PC-3 (cell line): ENCODE measurements around the gene FYTTD1. TPM values are rescaled to one million over a fixed set of nuclear protein-coding genes. Genes with fewer than 3 reads are reported as not detected.
"Not testable (repeated sequence)": the region's sequence is repeated elsewhere in the genome, so short reads cannot be mapped to it uniquely, and the experiment has no call there.

ENCODE experiments used
- ATAC-seq: fragments of 200-7000 bp; cut with Tn5 transposase; 2 replicates; pipeline ENCODE4 v1.9.1; 2020; ENCODE audit warnings: mild to moderate bottlenecking, moderate library complexity
- BruUV-seq: library from RNA; stranded (reverse); fragments of 400-500 nt; replicated peaks from 2 replicates; lab custom pipeline; 2021; lab: Mats Ljungman, UMichigan
- CTCF ChIA-PET: fragments of 300-600 bp; sonication (Branson Sonifier 250); formaldehyde crosslinking; loops from one replicate; lab custom pipeline; 2022; ENCODE audit warnings: antibody characterized with exemption; lab: Charles Lee
- POLR2A ChIA-PET: fragments of 300-600 bp; sonication (Branson Sonifier 250); formaldehyde crosslinking; loops from one replicate; lab custom pipeline; 2022; ENCODE audit warnings: antibody characterized with exemption; ENCODE audit not compliant: unreplicated experiment; lab: Charles Lee
- DNase-seq: peaks from one replicate; pipeline ENCODE4 v3.0.0-alpha.2; 2015
- H2AFZ ChIP-seq: fragments of 300-600 bp; sonication (generic); 2 replicates; pipeline ENCODE4 v1.6.0; 2016; ENCODE audit warnings: antibody characterized with exemption, low read length
- H3F3A ChIP-seq: fragments of 300-600 bp; sonication (generic); one replicate; pipeline ENCODE4 v1.6.0; 2017; ENCODE audit warnings: antibody characterized with exemption, low read length, control low read depth, mild to moderate bottlenecking; ENCODE audit not compliant: unreplicated experiment
- H3K27ac ChIP-seq: fragments of 300-600 bp; sonication (generic); 2 replicates; pipeline ENCODE4 v1.5.1; 2016; ENCODE audit warnings: mild to moderate bottlenecking, low read length
- H3K27me3 ChIP-seq: fragments of 300-600 bp; sonication (generic); 2 replicates; pipeline ENCODE4 v1.6.1; 2016; ENCODE audit warnings: low read length, mixed read lengths
- H3K36me3 ChIP-seq: fragments of 300-600 bp; sonication (generic); 2 replicates; pipeline ENCODE4 v1.6.1; 2016; ENCODE audit warnings: low read depth, mixed run types, low read length, mixed read lengths
- H3K4me1 ChIP-seq: fragments of 300-600 bp; sonication (generic); 2 replicates; pipeline ENCODE4 v1.5.1; 2016; ENCODE audit warnings: low read length; ENCODE audit not compliant: insufficient read depth
- H3K4me2 ChIP-seq: fragments of 300-600 bp; sonication (generic); 2 replicates; pipeline ENCODE4 v1.6.0; 2016; ENCODE audit warnings: low read length
- H3K4me3 ChIP-seq: fragments of 300-600 bp; sonication (generic); 2 replicates; pipeline ENCODE4 v1.5.1; 2016; ENCODE audit warnings: mild to moderate bottlenecking, low read length, mixed read lengths
- H3K79me2 ChIP-seq: fragments of 300-600 bp; sonication (generic); 2 replicates; pipeline ENCODE4 v1.6.1; 2017; ENCODE audit warnings: low read length, mixed read lengths
- H3K9ac ChIP-seq: fragments of 300-600 bp; sonication (generic); 2 replicates; pipeline ENCODE4 v1.6.0; 2016; ENCODE audit warnings: mild to moderate bottlenecking, low read length
- H3K9me2 ChIP-seq: fragments of 300-600 bp; sonication (generic); replicated peaks from 2 replicates; pipeline ENCODE4 v1.6.1; 2016; ENCODE audit warnings: mixed run types, low read length, mixed read lengths
- H3K9me3 ChIP-seq: fragments of 300-600 bp; sonication (generic); 2 replicates; pipeline ENCODE4 v1.6.1; 2016; ENCODE audit warnings: low read length, mixed read lengths
- H4K20me1 ChIP-seq: fragments of 300-600 bp; sonication (generic); 2 replicates; pipeline ENCODE4 v1.6.1; 2016; ENCODE audit warnings: low read length, mixed read lengths
- EZH2 ChIP-seq: fragments of 300-600 bp; sonication (generic); IDR thresholded peaks from one replicate; pipeline ENCODE4 v1.6.1; 2017; ENCODE audit warnings: antibody characterized with exemption, mild to moderate bottlenecking, low read length; ENCODE audit not compliant: unreplicated experiment
- EZH2phosphoT487 ChIP-seq: fragments of 300-600 bp; sonication (generic); IDR thresholded peaks from 2 replicates; pipeline ENCODE4 v1.6.1; 2018; ENCODE audit warnings: mild to moderate bottlenecking, antibody characterized with exemption, low read length, borderline replicate concordance
- intact Hi-C: fragments of 100-400 bp; cut with micrococcal nuclease; formaldehyde crosslinking; loops from 2 replicates; pipeline ENCODE4 v1.9.0; 2023
- total RNA-seq: library from RNA; depleted of rRNA; stranded (reverse); fragments of >200 nt; gene quantifications from 2 replicates; pipeline ENCODE4 v1.2.3, GENCODE V29; 2014
- TF ChIP-seq, protein P1 (sequence below): fragments of 300-600 bp; sonication (generic); conservative IDR thresholded peaks from 2 replicates; pipeline ENCODE4 v1.5.1; 2017; ENCODE audit warnings: antibody characterized with exemption, low read depth, mild to moderate bottlenecking, low read length

The FYTTD1 gene
- total RNA-seq, 1 experiment from 2014 or later = 85.4 TPM

GRCh38 chr3:197718891-197719290, 30.8 kb upstream of the FYTTD1 start:
- peak overlapping the region; percentile 67 for H3K9ac ChIP-seq
- ChIA-PET CTCF (no interaction called here), POLR2A (no interaction called here)
- peak overlapping the region; percentile 5; the same call in 1 of the 2 replicates for H2AFZ ChIP-seq
- DNase-seq (peak; percentile 99), ATAC-seq (peak; percentile 99)
- TF ChIP-seq EZH2phosphoT487 (no peak), EZH2 (no peak)
- TF ChIP-seq, protein P1, sequence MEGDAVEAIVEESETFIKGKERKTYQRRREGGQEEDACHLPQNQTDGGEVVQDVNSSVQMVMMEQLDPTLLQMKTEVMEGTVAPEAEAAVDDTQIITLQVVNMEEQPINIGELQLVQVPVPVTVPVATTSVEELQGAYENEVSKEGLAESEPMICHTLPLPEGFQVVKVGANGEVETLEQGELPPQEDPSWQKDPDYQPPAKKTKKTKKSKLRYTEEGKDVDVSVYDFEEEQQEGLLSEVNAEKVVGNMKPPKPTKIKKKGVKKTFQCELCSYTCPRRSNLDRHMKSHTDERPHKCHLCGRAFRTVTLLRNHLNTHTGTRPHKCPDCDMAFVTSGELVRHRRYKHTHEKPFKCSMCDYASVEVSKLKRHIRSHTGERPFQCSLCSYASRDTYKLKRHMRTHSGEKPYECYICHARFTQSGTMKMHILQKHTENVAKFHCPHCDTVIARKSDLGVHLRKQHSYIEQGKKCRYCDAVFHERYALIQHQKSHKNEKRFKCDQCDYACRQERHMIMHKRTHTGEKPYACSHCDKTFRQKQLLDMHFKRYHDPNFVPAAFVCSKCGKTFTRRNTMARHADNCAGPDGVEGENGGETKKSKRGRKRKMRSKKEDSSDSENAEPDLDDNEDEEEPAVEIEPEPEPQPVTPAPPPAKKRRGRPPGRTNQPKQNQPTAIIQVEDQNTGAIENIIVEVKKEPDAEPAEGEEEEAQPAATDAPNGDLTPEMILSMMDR = no peak
- no peaks in the 10 kb centered on the region for H3K9me2 ChIP-seq
- no peak overlapping the region for H3K4me3 ChIP-seq
- no peaks in the 10 kb centered on the region for H3F3A ChIP-seq
- H3K36me3 ChIP-seq = peaks cover 14% of the 10 kb centered on the region; the same call in 1 of the 2 replicates
- intact Hi-C loops = no loop called here
- no TSS peak for BruUV-seq
- no peaks in the 10 kb centered on the region for H3K27me3 ChIP-seq
- peaks cover 7% of the 10 kb centered on the region; the same call in 1 of the 2 replicates for H3K9me3 ChIP-seq
- no peaks in the 10 kb centered on the region for H4K20me1 ChIP-seq
- peak overlapping the region; percentile 51 for H3K4me2 ChIP-seq
- peaks cover 14% of the 10 kb centered on the region for H3K79me2 ChIP-seq
- H3K27ac ChIP-seq = peak overlapping the region; percentile 92
- H3K4me1 ChIP-seq = peaks cover 23% of the 10 kb centered on the region

- no peak overlapping the region for H3K4me3 ChIP-seq
- POLR2A ChIA-PET = no interaction called here
- no peak overlapping the region for H3K9ac ChIP-seq
- H3K79me2 ChIP-seq = peaks cover 16% of the 10 kb centered on the region
- TF ChIP-seq, protein P1 = no peak
- TF ChIP-seq EZH2phosphoT487 (no peak), EZH2 (no peak)
- H3K36me3 ChIP-seq = peaks cover 14% of the 10 kb centered on the region; the same call in 1 of the 2 replicates
- no peak overlapping the region for H2AFZ ChIP-seq
- intact Hi-C loops = no loop called here
- H3K4me1 ChIP-seq = peaks cover 23% of the 10 kb centered on the region
- H3K27ac ChIP-seq = no peak overlapping the region
- H3K27me3 ChIP-seq = no peaks in the 10 kb centered on the region
- no peak for DNase-seq
- ATAC-seq = no peak
- peaks cover 7% of the 10 kb centered on the region; the same call in 1 of the 2 replicates for H3K9me3 ChIP-seq
- CTCF ChIA-PET = interaction anchor here (0.5 kb wide), 1 partner anchor 8 kb away, joined by 3 read pairs; no protein-coding TSS in a partner anchor
- BruUV-seq = no TSS peak
- H3K4me2 ChIP-seq = no peak overlapping the region
- H3K9me2 ChIP-seq = no peaks in the 10 kb centered on the region
- H4K20me1 ChIP-seq = no peaks in the 10 kb centered on the region
- H3F3A ChIP-seq = no peaks in the 10 kb centered on the region
Measured at GRCh38 chr3:197720694-197721093, 29.0 kb upstream of the FYTTD1 start.

DNA sequence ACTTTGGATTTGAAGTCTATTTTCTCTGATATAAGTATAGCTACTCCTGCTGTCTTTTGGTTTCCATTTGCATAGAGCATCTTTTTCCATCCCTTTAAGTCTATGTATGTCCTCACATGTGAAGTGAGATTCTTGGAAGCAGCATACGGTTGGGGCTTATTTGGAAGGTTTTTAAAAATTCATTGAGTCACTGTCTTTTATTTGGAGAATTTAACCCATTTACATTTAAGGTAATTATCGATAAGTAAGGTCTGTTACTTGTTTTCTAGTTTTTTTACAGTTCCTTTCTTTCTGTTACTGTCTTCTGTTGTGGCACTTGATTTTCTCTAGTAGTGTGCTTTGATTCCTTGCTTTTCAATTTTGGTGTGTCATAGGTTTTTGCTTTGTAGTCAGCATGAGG, 26.9 kb upstream of the FYTTD1 start:
- ChIA-PET POLR2A (no interaction called here), CTCF (no interaction called here)
- no peak for TF ChIP-seq EZH2
- TF ChIP-seq, protein P1 = no peak
- no peak for TF ChIP-seq EZH2phosphoT487
- Histone ChIP-seq H3K4me1 (peaks cover 23% of the 10 kb centered on the region), H3K9me3 (peaks cover 7% of the 10 kb centered on the region; the same call in 1 of the 2 replicates), H4K20me1 (no peaks in the 10 kb centered on the region), H2AFZ (no peak overlapping the region), H3K9me2 (no peaks in the 10 kb centered on the region), H3K4me2 (no peak overlapping the region), H3K36me3 (peaks cover 11% of the 10 kb centered on the region; the same call in 1 of the 2 replicates), H3K9ac (no peak overlapping the region), H3K4me3 (no peak overlapping the region), H3K79me2 (peaks cover 15% of the 10 kb centered on the region), H3F3A (no peaks in the 10 kb centered on the region), H3K27ac (no peak overlapping the region), H3K27me3 (no peaks in the 10 kb centered on the region)
- no TSS peak for BruUV-seq
- no peak for ATAC-seq
- intact Hi-C loops = no loop called here
- DNase-seq = no peak

- H3K4me2 ChIP-seq, H3K36me3 ChIP-seq, H3K27me3 ChIP-seq, BruUV-seq, H3F3A ChIP-seq, H3K9me2 ChIP-seq, H3K27ac ChIP-seq, POLR2A ChIA-PET, H2AFZ ChIP-seq, intact Hi-C loops, H4K20me1 ChIP-seq, H3K9me3 ChIP-seq, H3K4me3 ChIP-seq, CTCF ChIA-PET, H3K4me1 ChIP-seq, ATAC-seq, H3K9ac ChIP-seq, DNase-seq: not testable (repeated sequence)
- H3K79me2 ChIP-seq = peaks cover 15% of the 10 kb centered on the region
Measured at GRCh38 chr3:197727878-197728277, 21.8 kb upstream of the FYTTD1 start.
